ENCODE results near the gene INPP5A. TPM values are rescaled to one million over a fixed set of nuclear protein-coding genes. Genes with fewer than 3 reads are reported as not detected.

INPP5A gene
- total and polyA plus RNA-seq, 9 of the 15 experiments (the other 6 are each of a cell fraction or from before 2014, with no cell fraction given): 0.66 to 11.6 (median 7.7) TPM

GRCh38 chr10:132665946-132666704, 128.5 kb downstream of the INPP5A start (continued):
- no peak for TF ChIP-seq PRDM10 (IDR thresholded peaks at IDR 0.05; ENCODE audit: partially characterized antibody)
- TF ChIP-seq ZNF512 (tag; IDR thresholded peaks at IDR 0.05): no peak
- TF ChIP-seq ZNF778 (CRISPR knock-in tag; IDR thresholded peaks at IDR 0.05): no peak
- no peak for TF ChIP-seq TFE3 (CRISPR knock-in tag; IDR thresholded peaks at IDR 0.05)
- TF ChIP-seq E4F1 (CRISPR knock-in tag; IDR thresholded peaks at IDR 0.05; ENCODE audit: borderline replicate concordance): no peak
- no peak for TF ChIP-seq ZNF551 (CRISPR knock-in tag; IDR thresholded peaks at IDR 0.05)
- no peak for TF ChIP-seq DNMT1 (IDR thresholded peaks at IDR 0.05)
- no peak for TF ChIP-seq POLR2AphosphoS5 (IDR thresholded peaks at IDR 0.05; ENCODE audit: control insufficient read depth, insufficient read depth, low read depth, low read length)
- TF ChIP-seq SRF (CRISPR knock-in tag; IDR thresholded peaks at IDR 0.05): no peak
- no peak for TF ChIP-seq FOXO4 (CRISPR knock-in tag; IDR thresholded peaks at IDR 0.05)
- no peak for TF ChIP-seq NUFIP1 (IDR thresholded peaks at IDR 0.05; ENCODE audit: partially characterized antibody)
- no peak for TF ChIP-seq CBX3 (IDR thresholded peaks at IDR 0.05; ENCODE audit: borderline replicate concordance in 1 of 2, low read length in 2 of 2)
- 0 out of 2 replicates have a peak, but pooled peaks have one; percentile 9 for TF ChIP-seq CREM (IDR thresholded peaks at IDR 0.05; ENCODE audit: low read depth)
- no peak for TF ChIP-seq PHB2 (IDR thresholded peaks at IDR 0.05; ENCODE audit: low read depth)

Measured in K562 (cell line).